ENCODE results near the gene CD226.
"Not testable (repeated sequence)": the region's sequence is repeated elsewhere in the genome, so short reads cannot be mapped to it uniquely, and the experiment has no call there.

Gene CD226

DNA sequence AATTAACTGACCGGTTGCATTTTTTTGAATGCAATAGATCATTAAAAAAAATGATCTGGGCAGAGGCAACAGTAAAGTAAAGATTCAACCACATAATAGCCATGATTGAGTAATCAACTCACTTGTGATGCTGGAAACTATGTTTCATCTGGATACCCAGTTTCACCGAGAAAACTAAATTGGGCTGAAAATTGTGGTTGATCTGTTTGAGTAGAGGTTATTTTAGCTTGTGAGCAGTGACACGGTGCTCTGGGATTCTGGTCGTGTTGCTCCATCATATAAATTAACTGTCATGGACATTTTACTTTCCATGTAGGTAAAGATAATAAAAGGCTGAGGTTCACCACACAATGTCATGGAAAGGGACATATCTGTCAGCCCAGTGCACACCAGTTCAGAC is 58.7 kb downstream of the CD226 start:
- no peak overlapping the region for H3K27ac ChIP-seq
- no peak for TF ChIP-seq ZFX (IDR thresholded peaks at IDR 0.05; ENCODE audit: borderline replicate concordance)
- TF ChIP-seq, protein P1, sequence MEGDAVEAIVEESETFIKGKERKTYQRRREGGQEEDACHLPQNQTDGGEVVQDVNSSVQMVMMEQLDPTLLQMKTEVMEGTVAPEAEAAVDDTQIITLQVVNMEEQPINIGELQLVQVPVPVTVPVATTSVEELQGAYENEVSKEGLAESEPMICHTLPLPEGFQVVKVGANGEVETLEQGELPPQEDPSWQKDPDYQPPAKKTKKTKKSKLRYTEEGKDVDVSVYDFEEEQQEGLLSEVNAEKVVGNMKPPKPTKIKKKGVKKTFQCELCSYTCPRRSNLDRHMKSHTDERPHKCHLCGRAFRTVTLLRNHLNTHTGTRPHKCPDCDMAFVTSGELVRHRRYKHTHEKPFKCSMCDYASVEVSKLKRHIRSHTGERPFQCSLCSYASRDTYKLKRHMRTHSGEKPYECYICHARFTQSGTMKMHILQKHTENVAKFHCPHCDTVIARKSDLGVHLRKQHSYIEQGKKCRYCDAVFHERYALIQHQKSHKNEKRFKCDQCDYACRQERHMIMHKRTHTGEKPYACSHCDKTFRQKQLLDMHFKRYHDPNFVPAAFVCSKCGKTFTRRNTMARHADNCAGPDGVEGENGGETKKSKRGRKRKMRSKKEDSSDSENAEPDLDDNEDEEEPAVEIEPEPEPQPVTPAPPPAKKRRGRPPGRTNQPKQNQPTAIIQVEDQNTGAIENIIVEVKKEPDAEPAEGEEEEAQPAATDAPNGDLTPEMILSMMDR (IDR thresholded peaks at IDR 0.05), result no peak

DNA sequence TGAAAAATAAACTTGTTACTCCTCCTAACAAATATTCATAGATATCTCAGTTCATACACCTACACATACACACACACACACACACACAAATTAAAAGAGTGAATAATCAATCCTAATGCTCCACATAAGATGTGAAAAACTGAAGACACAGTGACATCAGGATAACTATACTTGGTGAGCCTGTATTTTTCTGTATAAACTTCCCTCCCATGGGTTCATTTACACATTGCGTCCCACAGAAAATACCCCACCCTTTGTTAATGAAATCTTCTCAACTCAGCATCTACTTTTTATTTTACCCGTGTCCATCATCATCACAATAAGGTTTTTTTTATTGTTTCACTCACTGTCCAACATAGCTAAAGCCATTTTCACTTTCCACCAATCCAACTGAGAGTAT is 60.4 kb downstream of the CD226 start:
- TF ChIP-seq, protein P1 (IDR thresholded peaks at IDR 0.05), result no peak
- no peak for TF ChIP-seq ZFX (IDR thresholded peaks at IDR 0.05; ENCODE audit: borderline replicate concordance)
- H3K27ac ChIP-seq, result no peak overlapping the region

DNA sequence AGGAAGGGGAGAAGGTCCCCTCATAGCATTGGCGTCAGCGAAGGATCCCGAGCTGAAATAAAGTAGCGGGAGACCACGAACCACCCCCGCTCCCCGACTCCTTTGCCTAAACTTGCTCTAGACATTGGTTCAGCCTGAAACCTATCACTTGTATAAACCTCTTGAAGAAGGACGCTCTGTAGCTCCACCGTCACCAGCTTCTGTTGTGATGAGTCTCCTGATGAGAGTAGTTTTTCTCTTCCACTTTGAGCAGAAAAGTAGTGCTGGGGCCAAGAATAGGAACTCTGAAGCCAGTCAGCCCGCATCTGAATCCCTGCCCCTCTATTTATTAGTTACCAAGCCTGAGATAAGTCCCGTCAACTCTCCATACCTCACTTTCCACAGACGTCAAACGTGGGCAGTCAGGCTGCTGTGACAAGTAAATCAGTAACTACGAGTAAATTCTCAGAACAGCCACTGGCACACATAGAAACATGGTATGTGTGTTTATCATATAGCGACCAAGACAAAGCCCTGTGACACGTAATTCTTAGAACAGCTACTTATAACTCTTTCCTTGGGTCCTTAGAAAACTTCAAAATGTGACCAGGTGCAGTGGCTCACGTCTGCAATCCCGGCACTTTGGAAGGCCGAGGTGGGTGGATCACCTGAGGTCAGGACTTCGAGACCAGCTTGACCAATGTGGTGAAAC is 61.7 kb downstream of the CD226 start:
- TF ChIP-seq ZFX (IDR thresholded peaks at IDR 0.05; ENCODE audit: borderline replicate concordance), result no peak
- TF ChIP-seq, protein P1 (IDR thresholded peaks at IDR 0.05), result no peak
- no peak overlapping the region for H3K27ac ChIP-seq

DNA sequence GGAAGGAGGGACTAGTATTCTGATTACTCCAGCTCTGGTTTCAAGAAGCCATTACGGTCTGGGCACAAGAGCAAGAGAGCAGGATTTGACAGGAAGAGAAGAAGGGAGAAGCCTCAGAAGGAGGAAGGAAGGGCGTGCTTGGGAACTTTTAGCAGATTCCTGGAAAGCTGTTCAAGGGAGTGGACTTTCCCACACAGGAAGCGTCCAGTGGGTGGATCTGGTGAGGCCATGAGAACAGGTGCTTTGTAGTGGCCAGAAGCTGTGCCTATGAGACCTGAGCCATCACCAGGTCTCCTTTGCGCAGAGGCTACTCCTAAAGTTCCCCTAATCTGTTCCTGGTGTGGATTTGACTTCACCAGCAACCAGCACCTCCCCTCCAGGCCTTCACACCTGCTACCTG is 62.3 kb downstream of the CD226 start:
- TF ChIP-seq ZFX (IDR thresholded peaks at IDR 0.05; ENCODE audit: borderline replicate concordance), result no peak
- TF ChIP-seq, protein P1 (IDR thresholded peaks at IDR 0.05), result no peak
- H3K27ac ChIP-seq, result no peak overlapping the region

DNA sequence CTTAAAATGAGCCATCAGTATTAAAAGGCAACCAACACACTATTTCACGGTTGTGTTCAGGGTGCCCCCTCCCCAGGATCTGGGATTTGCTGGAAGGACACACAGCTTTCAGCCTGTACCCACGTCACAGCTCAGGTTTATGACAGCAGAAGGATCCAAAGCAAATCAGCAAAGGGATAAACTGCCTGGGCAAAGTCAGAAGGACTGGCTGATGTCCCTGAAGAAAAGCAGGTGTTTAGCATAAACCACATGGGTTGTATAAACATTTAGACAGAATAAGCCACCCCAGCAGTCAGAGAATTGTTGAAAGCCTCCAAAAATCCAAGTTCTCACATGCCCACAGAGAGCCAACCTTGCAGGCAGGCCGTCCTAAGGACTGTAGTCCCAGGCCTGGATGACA is 63.9 kb downstream of the CD226 start:
- TF ChIP-seq, protein P1 (IDR thresholded peaks at IDR 0.05), result no peak
- no peak for TF ChIP-seq ZFX (IDR thresholded peaks at IDR 0.05; ENCODE audit: borderline replicate concordance)
- no peak overlapping the region for H3K27ac ChIP-seq

DNA sequence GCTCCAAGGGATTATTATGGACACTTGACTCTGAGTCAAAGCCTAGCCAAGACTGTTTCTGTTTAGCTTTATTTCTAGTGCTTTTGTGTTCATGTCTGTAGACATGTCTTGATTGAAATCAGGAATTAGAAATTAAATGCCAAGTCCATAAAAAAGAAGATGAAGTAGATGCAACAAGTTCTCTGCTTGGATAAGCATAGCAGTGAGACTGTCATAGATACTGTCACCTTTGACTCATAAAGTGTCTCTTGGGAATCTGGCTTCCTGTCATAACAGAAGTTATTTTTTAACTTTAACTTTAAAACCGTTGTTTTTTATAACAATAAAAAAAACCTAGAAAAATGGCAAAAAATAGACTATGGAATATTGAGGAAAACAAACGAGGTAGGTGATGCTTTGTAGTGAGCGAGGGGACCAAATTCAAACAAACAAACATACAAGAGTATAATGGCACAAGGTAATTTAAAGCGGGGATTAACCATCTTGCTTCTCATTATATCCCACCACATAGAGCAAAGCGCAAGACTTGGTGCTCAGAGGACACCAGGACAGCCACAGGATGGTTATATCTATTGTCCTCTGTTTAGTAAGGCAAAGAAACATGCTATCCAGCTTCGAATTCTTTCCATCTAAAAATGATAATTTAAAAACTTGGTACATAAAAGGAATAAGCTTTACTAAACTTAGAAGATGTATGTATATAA is 64.6 kb downstream of the CD226 start:
- no peak for TF ChIP-seq ZFX (IDR thresholded peaks at IDR 0.05; ENCODE audit: borderline replicate concordance)
- TF ChIP-seq, protein P1 (IDR thresholded peaks at IDR 0.05), result no peak
- H3K27ac ChIP-seq, result no peak overlapping the region

DNA sequence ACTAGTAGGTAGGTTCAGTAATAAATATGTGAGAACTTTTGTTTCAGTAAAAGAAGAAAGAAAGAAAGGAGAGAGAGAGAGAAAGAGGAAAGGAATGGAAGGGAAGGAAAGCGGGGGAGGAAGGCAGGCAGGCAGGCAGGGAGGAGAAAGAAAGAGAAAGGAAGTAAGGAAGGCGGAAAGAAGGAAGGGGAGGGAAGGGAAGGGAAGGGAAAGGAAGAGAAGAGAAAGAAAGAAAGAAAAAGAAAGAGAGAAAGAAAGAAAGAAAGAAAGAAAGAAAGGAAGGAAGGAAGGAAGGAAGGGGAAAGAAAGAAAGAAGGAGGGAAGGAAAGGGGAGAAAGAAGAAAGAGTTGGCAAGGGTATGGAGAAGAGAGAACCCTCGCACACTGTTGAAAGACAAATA is 67.6 kb downstream of the CD226 start:
- TF ChIP-seq ZFX (IDR thresholded peaks at IDR 0.05; ENCODE audit: borderline replicate concordance), result no peak
- TF ChIP-seq, protein P1 (IDR thresholded peaks at IDR 0.05), result no peak
- H3K27ac ChIP-seq, result no peak overlapping the region

DNA sequence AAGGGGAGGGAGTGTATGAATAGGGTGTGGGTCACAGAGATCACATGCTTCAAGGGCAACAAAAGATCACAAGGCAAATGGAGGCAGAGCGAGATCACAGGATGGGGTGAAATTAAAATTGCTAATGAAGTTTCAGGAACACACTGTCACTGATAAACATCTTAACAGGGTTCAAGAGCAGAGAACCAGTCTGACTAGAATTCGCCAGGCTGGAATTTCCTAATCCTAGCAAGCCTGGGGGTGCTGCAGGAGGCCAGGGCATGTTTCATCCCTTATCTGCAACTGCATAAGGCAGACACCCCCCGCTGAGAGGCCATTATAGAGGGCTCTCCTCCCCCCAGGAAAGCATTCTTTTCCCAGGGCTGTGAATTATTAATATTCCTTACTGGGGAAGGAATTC is 68.6 kb downstream of the CD226 start:
- H3K27ac ChIP-seq, result not testable (repeated sequence)

Data from 22Rv1 (cell line).